Glutamatergic neuron (in vitro differentiated cells): ENCODE results near the gene PTGES3L. TPM values are rescaled to one million over a fixed set of nuclear protein-coding genes. Genes with fewer than 3 reads are reported as not detected.

ENCODE experiments used
- DNase-seq: peaks from one replicate; pipeline ENCODE4 v3.0.0; 2022
- H3K27ac Mint-ChIP-seq: one replicate; pipeline ENCODE4 v1.8.0; 2020; ENCODE audit warnings: mild to moderate bottlenecking, mixed read lengths, inconsistent platforms; ENCODE audit not compliant: unreplicated experiment
- H3K27me3 Mint-ChIP-seq: one replicate; pipeline ENCODE4 v1.8.0; 2020; ENCODE audit warnings: mild to moderate bottlenecking, moderate library complexity, mixed read lengths, inconsistent platforms; ENCODE audit not compliant: unreplicated experiment
- H3K36me3 Mint-ChIP-seq: one replicate; pipeline ENCODE4 v1.8.0; 2020; ENCODE audit warnings: mild to moderate bottlenecking, mixed read lengths, inconsistent platforms; ENCODE audit not compliant: unreplicated experiment
- H3K4me1 Mint-ChIP-seq: one replicate; pipeline ENCODE4 v1.8.0; 2020; ENCODE audit warnings: mild to moderate bottlenecking, low read depth, mixed read lengths, inconsistent platforms; ENCODE audit not compliant: unreplicated experiment
- H3K4me3 Mint-ChIP-seq: one replicate; pipeline ENCODE4 v1.8.0; 2020; ENCODE audit warnings: mild to moderate bottlenecking, mixed read lengths, inconsistent platforms; ENCODE audit not compliant: unreplicated experiment
- H3K9me3 Mint-ChIP-seq: one replicate; pipeline ENCODE4 v1.8.0; 2020; ENCODE audit warnings: mild to moderate bottlenecking, moderate library complexity, mixed read lengths, inconsistent platforms; ENCODE audit not compliant: unreplicated experiment
- total RNA-seq: library from RNA; stranded (reverse); fragmentation: NEBNext Ultra II Directional; extraction: Animal tissue kit (Norgen Biotek cat#: 25700); gene quantifications from one replicate; pipeline ENCODE4 v1.2.1, GENCODE V29; 2021; ENCODE audit not compliant: unreplicated experiment
- TF ChIP-seq, protein P1 (sequence below): fragments of 200-600 bp; sonication (generic); IDR thresholded peaks from one replicate; pipeline ENCODE4 v1.5.0; 2021; ENCODE audit not compliant: partially characterized antibody, unreplicated experiment

Gene PTGES3L
- total RNA-seq, 1 donor from 2014 or later, result 4.1 TPM

DNA sequence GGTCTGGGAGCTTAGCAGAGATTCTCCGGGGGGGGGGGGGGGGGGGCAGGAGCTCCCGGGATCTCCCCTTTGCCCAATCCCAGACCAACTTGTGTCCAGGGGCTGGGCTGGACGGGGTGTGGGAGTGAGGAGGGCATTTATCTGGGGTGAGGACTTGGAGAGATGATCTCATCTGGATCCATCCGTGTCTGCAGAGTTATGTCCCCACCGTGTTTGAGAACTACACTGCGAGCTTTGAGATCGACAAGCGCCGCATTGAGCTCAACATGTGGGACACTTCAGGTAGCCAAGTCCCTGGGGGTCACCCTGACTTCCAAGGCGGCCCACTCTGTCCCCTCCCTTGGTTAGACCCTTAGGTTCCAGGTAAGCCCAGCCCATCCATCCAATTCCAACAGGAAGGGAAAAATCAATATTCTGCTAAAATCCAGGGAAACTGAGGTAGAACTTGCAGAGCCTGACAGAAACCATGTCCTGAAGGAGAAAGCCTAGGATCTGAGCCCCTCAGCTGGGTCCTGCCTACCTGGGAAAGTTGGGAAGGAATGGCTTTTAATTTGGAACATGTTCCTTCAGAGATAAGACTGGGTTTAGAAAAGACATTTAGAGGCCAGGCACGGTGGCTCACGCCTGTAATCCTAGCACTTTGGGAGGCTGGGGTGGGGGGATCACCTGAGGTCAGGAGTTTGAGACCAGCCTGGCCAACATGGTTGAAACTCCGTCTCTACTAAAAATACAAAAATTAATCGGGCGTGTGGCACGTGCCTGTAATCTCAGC is 46.1 kb upstream of the PTGES3L start:
- Mint-ChIP-seq H3K27me3 (peaks cover 9% of the 10 kb centered on the region), H3K36me3 (no peaks in the 10 kb centered on the region), H3K4me1 (peaks cover 39% of the 10 kb centered on the region), H3K9me3 (peaks cover 8% of the 10 kb centered on the region), H3K4me3 (peak overlapping the region; percentile 89), H3K27ac (peak overlapping the region; percentile 68)
- DNase-seq, result no peak
- TF ChIP-seq, protein P1, sequence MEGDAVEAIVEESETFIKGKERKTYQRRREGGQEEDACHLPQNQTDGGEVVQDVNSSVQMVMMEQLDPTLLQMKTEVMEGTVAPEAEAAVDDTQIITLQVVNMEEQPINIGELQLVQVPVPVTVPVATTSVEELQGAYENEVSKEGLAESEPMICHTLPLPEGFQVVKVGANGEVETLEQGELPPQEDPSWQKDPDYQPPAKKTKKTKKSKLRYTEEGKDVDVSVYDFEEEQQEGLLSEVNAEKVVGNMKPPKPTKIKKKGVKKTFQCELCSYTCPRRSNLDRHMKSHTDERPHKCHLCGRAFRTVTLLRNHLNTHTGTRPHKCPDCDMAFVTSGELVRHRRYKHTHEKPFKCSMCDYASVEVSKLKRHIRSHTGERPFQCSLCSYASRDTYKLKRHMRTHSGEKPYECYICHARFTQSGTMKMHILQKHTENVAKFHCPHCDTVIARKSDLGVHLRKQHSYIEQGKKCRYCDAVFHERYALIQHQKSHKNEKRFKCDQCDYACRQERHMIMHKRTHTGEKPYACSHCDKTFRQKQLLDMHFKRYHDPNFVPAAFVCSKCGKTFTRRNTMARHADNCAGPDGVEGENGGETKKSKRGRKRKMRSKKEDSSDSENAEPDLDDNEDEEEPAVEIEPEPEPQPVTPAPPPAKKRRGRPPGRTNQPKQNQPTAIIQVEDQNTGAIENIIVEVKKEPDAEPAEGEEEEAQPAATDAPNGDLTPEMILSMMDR, result no peak

DNA sequence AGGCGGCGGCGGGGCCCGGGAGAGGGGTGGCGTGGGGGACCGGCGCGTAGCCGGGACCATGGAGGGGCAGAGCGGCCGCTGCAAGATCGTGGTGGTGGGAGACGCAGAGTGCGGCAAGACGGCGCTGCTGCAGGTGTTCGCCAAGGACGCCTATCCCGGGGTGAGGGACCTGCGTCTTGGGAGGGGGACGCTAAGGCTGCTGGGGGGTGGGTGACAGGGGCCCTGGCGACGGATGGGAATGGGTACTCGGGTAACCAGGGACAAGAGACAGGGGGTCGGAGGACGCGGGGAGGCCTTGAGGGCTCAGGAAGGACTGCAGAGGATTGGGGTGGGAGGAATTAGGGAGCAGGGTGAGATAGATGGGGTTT is 45.4 kb upstream of the PTGES3L start:
- no peak for DNase-seq
- Mint-ChIP-seq H3K9me3 (peaks cover 8% of the 10 kb centered on the region), H3K4me1 (peaks cover 34% of the 10 kb centered on the region), H3K27me3 (peaks cover 9% of the 10 kb centered on the region), H3K36me3 (no peaks in the 10 kb centered on the region), H3K27ac (peak overlapping the region; percentile 92), H3K4me3 (peak overlapping the region; percentile 89)
- TF ChIP-seq, protein P1, result no peak

DNA sequence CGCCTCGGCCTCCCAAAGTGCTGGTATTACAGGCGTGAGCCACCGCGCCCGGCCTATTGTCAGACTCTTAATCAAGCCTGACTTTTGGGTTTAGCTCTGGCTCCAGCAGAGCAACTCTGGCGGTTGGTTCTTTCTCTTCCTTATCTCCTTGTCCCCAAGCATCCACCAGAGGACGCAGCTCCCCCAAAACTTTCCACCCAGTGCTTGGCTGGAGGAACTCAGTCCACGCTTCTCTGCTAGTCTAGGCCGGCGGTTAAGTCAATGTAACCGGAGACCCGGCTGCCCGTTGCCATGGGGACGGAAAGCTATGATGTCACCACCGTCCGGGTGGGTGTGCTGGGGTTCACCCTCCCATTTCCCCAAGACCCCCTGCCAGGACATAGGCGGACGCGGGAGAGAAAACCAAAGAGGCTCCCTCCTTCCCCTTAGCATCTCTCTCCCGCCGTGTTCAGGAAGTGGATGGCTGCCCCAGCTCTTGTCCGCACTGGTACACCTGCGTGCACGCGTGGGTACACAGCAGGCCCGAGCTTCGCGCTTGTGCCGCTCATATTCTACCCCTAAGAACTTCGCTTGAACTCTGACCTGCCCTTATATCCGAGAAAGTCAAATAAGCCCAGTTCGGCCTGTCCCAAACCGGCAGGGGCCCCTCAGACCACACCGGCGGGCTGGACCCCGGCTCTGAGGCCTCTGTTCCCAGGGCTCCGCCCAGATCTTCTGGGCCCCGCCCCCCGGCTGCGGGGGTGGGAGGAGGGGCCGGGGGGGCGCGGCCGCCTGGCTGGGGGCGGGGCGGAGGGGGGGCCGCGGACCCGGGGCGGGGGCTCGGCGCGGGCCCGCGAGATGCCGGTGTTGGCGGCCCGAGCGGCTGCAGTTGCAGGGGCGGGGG is 44.8 kb upstream of the PTGES3L start, which contains the start of gene RND2:
TSS of gene RND2 (plus strand) at position 825 of the 883 bp plus-strand sequence. CDS start 117 bp downstream, outside the sequence.
- peak; percentile 89 for DNase-seq
- H3K27ac Mint-ChIP-seq, result peak within 1 kb of the TSS; percentile 98
- peaks cover 34% of the 10 kb centered on the region for H3K4me1 Mint-ChIP-seq
- peaks cover 9% of the 10 kb centered on the region for H3K27me3 Mint-ChIP-seq
- peaks cover 8% of the 10 kb centered on the region for H3K9me3 Mint-ChIP-seq
- H3K4me3 Mint-ChIP-seq, result peak within 1 kb of the TSS; percentile 98
- no peaks in the 10 kb centered on the region for H3K36me3 Mint-ChIP-seq
- TF ChIP-seq, protein P1, result peak; percentile 54

GRCh38 chr17:43021741-43022512 is 42.0 kb upstream of the PTGES3L start, which contains the start of gene VAT1:
TSS of gene VAT1 (minus strand) at chr17:43022385. CDS start at chr17:43022322, 63 bp downstream.
- H3K9me3 Mint-ChIP-seq, result peaks cover 5% of the 10 kb centered on the region
- H3K36me3 Mint-ChIP-seq, result no peaks in the 10 kb centered on the region
- peaks cover 16% of the 10 kb centered on the region for H3K27me3 Mint-ChIP-seq
- TF ChIP-seq, protein P1, result no peak
- peak within 1 kb of the TSS; percentile 95 for H3K4me3 Mint-ChIP-seq
- peak within 1 kb of the TSS; percentile 95 for H3K27ac Mint-ChIP-seq
- DNase-seq, result peak; percentile 89
- H3K4me1 Mint-ChIP-seq, result peaks cover 26% of the 10 kb centered on the region
